ENCODE data around the gene TPT1.
"Not testable (repeated sequence)": the region's sequence is repeated elsewhere in the genome, so short reads cannot be mapped to it uniquely, and the experiment has no call there.

Gene TPT1

GRCh38 chr13:45299194-45299593 lies 41.8 kb downstream of the TPT1 start:
- H3K27ac ChIP-seq (ENCODE audit: low read depth, low read length) = no peak overlapping the region
- no peaks in the 10 kb centered on the region for H3K36me3 ChIP-seq (ENCODE audit: control insufficient read depth, insufficient read depth, low read length)
- no peak overlapping the region for H3K4me3 ChIP-seq (ENCODE audit: low read depth, low read length)
- H3K27me3 ChIP-seq (ENCODE audit: control insufficient read depth, insufficient read depth, low read length) = no peaks in the 10 kb centered on the region
- H3K4me1 ChIP-seq (ENCODE audit: control insufficient read depth, insufficient read depth, low read length) = peaks cover 12% of the 10 kb centered on the region
- H3K9ac ChIP-seq (ENCODE audit: low read length) = no peak overlapping the region
- H3K9me3 ChIP-seq (ENCODE audit: control insufficient read depth, insufficient read depth, low read depth, low read length) = no peaks in the 10 kb centered on the region

- not testable (repeated sequence) for H3K9ac ChIP-seq (ENCODE audit: low read length); H3K27me3 ChIP-seq (ENCODE audit: control insufficient read depth, insufficient read depth, low read length)
Observed at GRCh38 chr13:45298550-45298949, 42.4 kb downstream of the TPT1 start.

GRCh38 chr13:45298206-45298505 lies 42.8 kb downstream of the TPT1 start:
- Histone ChIP-seq H3K4me1 (ENCODE audit: control insufficient read depth, insufficient read depth, low read length) (peaks cover 12% of the 10 kb centered on the region), H3K36me3 (ENCODE audit: control insufficient read depth, insufficient read depth, low read length) (no peaks in the 10 kb centered on the region), H3K27ac (ENCODE audit: low read depth, low read length) (no peak overlapping the region), H3K4me3 (ENCODE audit: low read depth, low read length) (no peak overlapping the region), H3K9ac (ENCODE audit: low read length) (no peak overlapping the region), H3K27me3 (ENCODE audit: control insufficient read depth, insufficient read depth, low read length) (no peaks in the 10 kb centered on the region), H3K9me3 (ENCODE audit: control insufficient read depth, insufficient read depth, low read depth, low read length) (no peaks in the 10 kb centered on the region)

More at GRCh38 chr13:45298550-45298949, 42.4 kb downstream of the TPT1 start:
- peaks cover 12% of the 10 kb centered on the region for H3K4me1 ChIP-seq (ENCODE audit: control insufficient read depth, insufficient read depth, low read length)
- not testable (repeated sequence) for H3K27ac ChIP-seq (ENCODE audit: low read depth, low read length); H3K9me3 ChIP-seq (ENCODE audit: control insufficient read depth, insufficient read depth, low read depth, low read length); H3K36me3 ChIP-seq (ENCODE audit: control insufficient read depth, insufficient read depth, low read length); H3K4me3 ChIP-seq (ENCODE audit: low read depth, low read length)

DNA sequence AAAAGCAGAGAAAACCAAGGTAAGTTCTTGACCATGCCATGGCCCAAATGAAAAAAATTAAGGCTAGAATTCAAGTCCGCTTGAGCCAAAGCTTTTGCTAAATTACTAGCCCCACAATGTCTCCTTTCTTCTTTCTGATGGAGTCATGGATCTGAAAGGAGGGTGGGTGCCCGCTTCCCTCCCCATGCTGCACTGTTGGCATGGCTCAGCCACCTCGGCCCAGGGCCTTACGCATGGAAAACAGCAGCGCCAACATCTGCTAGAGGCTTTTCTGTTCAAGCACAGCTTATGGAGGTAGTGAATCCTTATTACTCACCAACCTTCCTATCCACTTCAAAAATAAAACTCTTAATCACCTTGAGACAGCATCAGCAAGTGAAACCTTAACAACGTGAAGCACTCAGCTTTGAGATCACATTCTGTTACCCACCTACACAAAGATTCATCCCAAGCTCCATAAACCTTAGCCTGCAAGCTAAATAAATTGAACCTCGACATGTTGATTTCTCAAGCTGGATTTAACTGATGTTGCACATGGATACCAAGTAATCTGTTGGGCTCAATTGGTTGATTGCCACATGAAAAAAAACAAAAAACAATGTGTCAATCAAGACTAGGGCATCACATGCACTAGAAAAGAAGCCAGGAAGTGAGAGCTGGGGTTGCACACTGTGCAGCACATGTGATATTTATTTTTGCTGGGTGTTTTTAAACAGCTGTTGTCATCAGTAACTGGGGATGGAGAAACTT lies 43.4 kb downstream of the TPT1 start:
- Histone ChIP-seq H3K9me3 (ENCODE audit: control insufficient read depth, insufficient read depth, low read depth, low read length) (no peaks in the 10 kb centered on the region), H3K4me3 (ENCODE audit: low read depth, low read length) (no peak overlapping the region), H3K9ac (ENCODE audit: low read length) (no peak overlapping the region), H3K4me1 (ENCODE audit: control insufficient read depth, insufficient read depth, low read length) (peaks cover 10% of the 10 kb centered on the region), H3K27ac (ENCODE audit: low read depth, low read length) (no peak overlapping the region), H3K36me3 (ENCODE audit: control insufficient read depth, insufficient read depth, low read length) (no peaks in the 10 kb centered on the region), H3K27me3 (ENCODE audit: control insufficient read depth, insufficient read depth, low read length) (no peaks in the 10 kb centered on the region)

DNA sequence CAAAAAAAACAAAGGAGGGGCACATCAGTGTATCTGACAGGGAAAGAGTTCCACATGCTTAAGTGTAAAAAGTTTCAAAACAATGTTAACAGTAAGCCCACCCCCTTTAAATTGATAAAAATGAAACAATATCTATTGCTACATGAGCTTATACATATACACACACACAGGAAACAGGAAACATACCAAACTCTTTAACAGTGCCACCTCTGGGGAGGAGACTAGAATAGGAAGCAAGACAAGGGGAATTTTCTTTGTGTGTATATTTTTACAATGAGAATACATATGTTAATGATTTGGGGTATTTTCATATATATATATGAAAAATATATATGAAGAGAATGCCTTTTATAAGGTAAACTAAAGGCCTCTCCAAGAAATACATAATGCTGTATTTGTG lies 44.7 kb downstream of the TPT1 start:
- Histone ChIP-seq H3K36me3 (ENCODE audit: control insufficient read depth, insufficient read depth, low read length) (no peaks in the 10 kb centered on the region), H3K4me1 (ENCODE audit: control insufficient read depth, insufficient read depth, low read length) (peaks cover 7% of the 10 kb centered on the region), H3K27me3 (ENCODE audit: control insufficient read depth, insufficient read depth, low read length) (no peaks in the 10 kb centered on the region), H3K27ac (ENCODE audit: low read depth, low read length) (no peak overlapping the region), H3K9ac (ENCODE audit: low read length) (no peak overlapping the region), H3K4me3 (ENCODE audit: low read depth, low read length) (no peak overlapping the region), H3K9me3 (ENCODE audit: control insufficient read depth, insufficient read depth, low read depth, low read length) (no peaks in the 10 kb centered on the region)

GRCh38 chr13:45295536-45295935 lies 45.4 kb downstream of the TPT1 start:
- Histone ChIP-seq H3K9ac (ENCODE audit: low read length) (no peak overlapping the region), H3K4me3 (ENCODE audit: low read depth, low read length) (no peak overlapping the region), H3K9me3 (ENCODE audit: control insufficient read depth, insufficient read depth, low read depth, low read length) (no peaks in the 10 kb centered on the region), H3K27ac (ENCODE audit: low read depth, low read length) (no peak overlapping the region), H3K36me3 (ENCODE audit: control insufficient read depth, insufficient read depth, low read length) (no peaks in the 10 kb centered on the region), H3K27me3 (ENCODE audit: control insufficient read depth, insufficient read depth, low read length) (no peaks in the 10 kb centered on the region), H3K4me1 (ENCODE audit: control insufficient read depth, insufficient read depth, low read length) (peaks cover 4% of the 10 kb centered on the region)

GRCh38 chr13:45292176-45292575 lies 48.8 kb downstream of the TPT1 start:
- no peaks in the 10 kb centered on the region for H3K27me3 ChIP-seq (ENCODE audit: control insufficient read depth, insufficient read depth, low read length)
- no peaks in the 10 kb centered on the region for H3K4me1 ChIP-seq (ENCODE audit: control insufficient read depth, insufficient read depth, low read length)
- H3K9me3 ChIP-seq (ENCODE audit: control insufficient read depth, insufficient read depth, low read depth, low read length) = no peaks in the 10 kb centered on the region
- no peak overlapping the region for H3K27ac ChIP-seq (ENCODE audit: low read depth, low read length)
- no peak overlapping the region for H3K9ac ChIP-seq (ENCODE audit: low read length)
- H3K4me3 ChIP-seq (ENCODE audit: low read depth, low read length) = no peak overlapping the region
- H3K36me3 ChIP-seq (ENCODE audit: control insufficient read depth, insufficient read depth, low read length) = 0 out of 2 replicates have a peak, but pooled peaks cover 5% of the 10 kb centered on the region

GRCh38 chr13:45289936-45290563 lies 50.9 kb downstream of the TPT1 start:
- Histone ChIP-seq H3K36me3 (ENCODE audit: control insufficient read depth, insufficient read depth, low read length) (0 out of 2 replicates have a peak, but pooled peaks cover 7% of the 10 kb centered on the region), H3K4me3 (ENCODE audit: low read depth, low read length) (no peak overlapping the region), H3K27me3 (ENCODE audit: control insufficient read depth, insufficient read depth, low read length) (no peaks in the 10 kb centered on the region), H3K4me1 (ENCODE audit: control insufficient read depth, insufficient read depth, low read length) (no peaks in the 10 kb centered on the region), H3K9ac (ENCODE audit: low read length) (no peak overlapping the region), H3K9me3 (ENCODE audit: control insufficient read depth, insufficient read depth, low read depth, low read length) (no peaks in the 10 kb centered on the region), H3K27ac (ENCODE audit: low read depth, low read length) (no peak overlapping the region)

Measured in HUES6 (cell line).